GM06990 (cell line): ENCODE results near the gene SYMPK.

Experiments used
- DNase-seq: peaks from one replicate; pipeline ENCODE4 v3.0.0-alpha.2; 2011; ENCODE audit not compliant: insufficient read length; ENCODE audit errors: extremely low read depth
- H3K27me3 ChIP-seq: replicated peaks from 2 replicates; pipeline ENCODE4 v1.6.0; 2011; ENCODE audit warnings: low read length; ENCODE audit not compliant: control insufficient read depth, insufficient read depth
- H3K36me3 ChIP-seq: 2 replicates; pipeline ENCODE4 v1.5.1; 2011; ENCODE audit warnings: low read length; ENCODE audit not compliant: control insufficient read depth, insufficient read depth
- H3K4me3 ChIP-seq: replicated peaks from 2 replicates; pipeline ENCODE4 v1.5.1; 2011; ENCODE audit warnings: low read depth, mild to moderate bottlenecking, control low read depth, low read length
- CTCF ChIP-seq: IDR thresholded peaks from 2 replicates; pipeline ENCODE4 v1.5.1; 2011; ENCODE audit warnings: low read length, control low read depth, mild to moderate bottlenecking, inconsistent platforms; ENCODE audit not compliant: insufficient read depth, poor library complexity, severe bottlenecking

The SYMPK gene

GRCh38 chr19:45902651-45903625 is 40.0 kb upstream of the SYMPK start:
- no peaks in the 10 kb centered on the region for H3K27me3 ChIP-seq
- peak; percentile 99 for DNase-seq
- TF ChIP-seq CTCF = no peak
- peak overlapping the region; percentile 84 for H3K4me3 ChIP-seq
- H3K36me3 ChIP-seq = no peaks in the 10 kb centered on the region

DNA sequence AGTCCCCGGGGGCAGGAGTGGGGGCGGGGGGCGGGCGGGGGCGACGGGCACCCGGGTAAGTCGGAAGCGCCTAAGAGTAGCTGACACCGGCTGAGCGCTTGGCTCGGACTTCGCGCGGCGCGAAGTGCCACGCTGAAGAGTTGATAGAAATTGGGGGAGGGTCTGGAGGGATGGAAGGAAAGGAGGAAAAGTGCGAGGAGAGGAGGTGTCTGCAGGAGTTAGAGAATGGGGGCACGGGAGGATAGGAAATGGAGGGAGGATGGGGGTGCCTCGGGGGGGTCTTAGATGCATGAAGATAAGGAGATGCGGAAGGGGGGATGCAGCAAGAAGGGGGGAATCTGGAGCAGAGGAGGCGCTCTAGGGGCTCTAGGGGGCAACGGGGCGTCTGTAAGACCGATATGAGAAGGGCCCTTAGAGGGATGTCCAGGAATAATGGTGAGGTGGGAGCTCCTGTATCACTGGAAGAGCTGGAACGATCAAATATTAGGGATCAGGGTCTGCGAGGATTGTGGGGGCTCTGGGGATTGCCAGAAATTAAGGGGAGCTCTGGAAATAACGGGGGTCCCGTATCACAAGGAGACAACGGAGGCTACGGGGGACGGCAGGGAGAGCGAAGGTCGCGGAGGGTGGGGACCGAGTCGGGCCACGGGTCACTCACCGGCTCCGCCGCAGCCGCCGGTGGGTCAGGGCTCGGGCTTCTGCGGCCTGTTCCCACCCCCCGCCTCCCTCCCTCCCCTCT is 39.1 kb upstream of the SYMPK start, which contains the start of gene MYPOP:
Gene MYPOP, minus strand, starts transcription at position 702 of the 739 bp plus-strand sequence. CDS start 840 bp downstream, outside the sequence.
- Histone ChIP-seq H3K36me3 (no peaks in the 10 kb centered on the region; the same call in 1 of the 2 replicates), H3K4me3 (peak within 1 kb of the TSS; percentile 84), H3K27me3 (no peaks in the 10 kb centered on the region)
- TF ChIP-seq CTCF = no peak
- no peak for DNase-seq

GRCh38 chr19:45901432-45901911 is 38.5 kb upstream of the SYMPK start:
- Histone ChIP-seq H3K4me3 (peak overlapping the region; percentile 84), H3K36me3 (no peaks in the 10 kb centered on the region; the same call in 1 of the 2 replicates), H3K27me3 (no peaks in the 10 kb centered on the region)
- DNase-seq = no peak
- no peak for TF ChIP-seq CTCF

DNA sequence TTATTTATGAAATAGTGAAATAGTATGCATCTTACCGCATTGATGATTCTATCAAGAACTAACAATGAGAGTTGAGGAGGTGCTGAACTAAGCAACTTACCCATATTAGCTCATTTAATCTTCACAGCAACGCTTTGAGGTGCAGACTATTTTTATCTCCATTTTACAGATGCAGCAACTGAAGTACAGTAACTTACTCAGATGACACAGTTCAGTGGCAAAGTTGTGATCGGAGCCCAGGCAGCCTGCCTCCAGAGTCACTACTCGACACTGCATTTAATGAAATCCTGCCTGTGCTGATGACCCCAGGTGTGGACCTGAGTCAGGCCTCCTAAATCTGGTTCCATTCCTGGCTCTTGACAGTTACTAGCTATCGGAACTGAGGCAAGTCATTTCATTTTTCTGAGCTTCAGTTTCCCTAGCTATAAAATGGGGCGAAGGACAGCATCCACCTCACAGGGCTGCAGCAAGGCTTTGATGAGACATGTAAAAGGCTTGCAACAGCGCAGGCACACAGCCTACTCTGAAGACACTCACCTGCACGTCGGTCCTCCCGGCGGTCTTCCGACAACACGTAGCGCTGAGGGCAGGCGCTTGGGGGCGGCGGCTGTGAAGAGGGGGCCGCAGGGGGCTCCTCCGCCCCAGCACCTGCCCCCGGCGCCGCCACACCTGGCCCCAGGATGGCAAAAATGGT is 37.9 kb upstream of the SYMPK start:
- no peaks in the 10 kb centered on the region; the same call in 1 of the 2 replicates for H3K36me3 ChIP-seq
- no peak for TF ChIP-seq CTCF

DNA sequence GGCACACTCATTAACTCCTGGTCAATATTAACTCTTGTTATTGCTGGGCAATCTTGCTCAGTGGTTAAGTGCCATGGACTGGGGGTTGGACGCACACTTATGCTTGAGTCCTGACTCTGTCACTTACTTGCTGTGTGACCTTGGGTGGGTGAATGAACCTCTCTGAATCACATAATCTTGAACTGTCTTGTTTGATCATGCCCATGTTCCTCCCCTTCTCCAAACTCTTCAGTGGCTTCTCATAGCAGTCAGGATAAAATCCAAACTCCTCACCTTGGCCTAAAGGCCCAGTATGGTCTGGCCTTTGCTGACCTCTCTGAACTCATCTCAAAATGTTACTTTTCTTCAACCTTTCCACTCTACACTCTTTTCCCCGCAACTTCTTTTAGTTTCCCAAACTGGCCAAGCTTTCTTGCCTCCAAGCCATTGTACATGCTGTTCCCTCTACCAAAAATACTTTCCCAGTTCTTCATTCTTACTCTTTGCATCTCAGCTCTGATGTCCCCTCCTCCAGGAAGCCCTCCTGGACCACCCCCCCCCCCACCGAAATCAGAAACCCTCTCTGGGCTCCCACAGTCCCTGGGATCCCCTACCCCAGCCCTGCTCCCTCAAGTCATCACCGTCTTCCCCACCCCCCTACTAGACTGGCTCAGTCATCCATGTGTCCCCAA is 37.1 kb upstream of the SYMPK start:
- H3K4me3 ChIP-seq = no peak overlapping the region
- no peaks in the 10 kb centered on the region for H3K27me3 ChIP-seq
- no peak for DNase-seq
- H3K36me3 ChIP-seq = no peaks in the 10 kb centered on the region; the same call in none of the 2 replicates
- no peak for TF ChIP-seq CTCF

More for the DNA sequence above, 37.9 kb upstream of the SYMPK start:
- no peak for DNase-seq
- Histone ChIP-seq H3K27me3 (no peaks in the 10 kb centered on the region), H3K4me3 (peak overlapping the region; percentile 84)
